ENCODE measurements around the gene CROCC. TPM values are rescaled to one million over a fixed set of nuclear protein-coding genes. Genes with fewer than 3 reads are reported as not detected.

Gene CROCC
- total RNA-seq, 1 donor from 2014 or later: 21.0 TPM

GRCh38 chr1:17014671-17015567 is 93.2 kb downstream of the CROCC start:
- intact Hi-C loops (cut with DNase I): no loop called here

GRCh38 chr1:17016317-17016661 is 94.6 kb downstream of the CROCC start:
- H3K36me3 ChIP-seq: peaks cover 37% of the 10 kb centered on the region
- intact Hi-C loops (cut with DNase I): no loop called here
- TF ChIP-seq CTCF (IDR thresholded peaks at IDR 0.05): no peak
- H3K4me3 ChIP-seq: no peak overlapping the region
- no peak overlapping the region for H3K27ac ChIP-seq
- peaks cover 12% of the 10 kb centered on the region for H3K4me1 ChIP-seq
- no peaks in the 10 kb centered on the region for H3K27me3 ChIP-seq (ENCODE audit: low read depth)
- no peak for ATAC-seq
- no peak for DNase-seq
- no peaks in the 10 kb centered on the region for H3K9me3 ChIP-seq

More at GRCh38 chr1:17014671-17015567, 93.2 kb downstream of the CROCC start:
- peaks cover 26% of the 10 kb centered on the region for H3K4me1 ChIP-seq
- DNase-seq: peak; percentile 5
- peaks cover 24% of the 10 kb centered on the region for H3K36me3 ChIP-seq
- H3K4me3 ChIP-seq: no peak overlapping the region
- ATAC-seq: no peak
- no peaks in the 10 kb centered on the region for H3K27me3 ChIP-seq (ENCODE audit: low read depth)
- TF ChIP-seq CTCF (IDR thresholded peaks at IDR 0.05): no peak
- H3K27ac ChIP-seq: no peak overlapping the region
- no peaks in the 10 kb centered on the region for H3K9me3 ChIP-seq

GRCh38 chr1:17017435-17017834 is 95.7 kb downstream of the CROCC start:
- Histone ChIP-seq H3K4me1 (peaks cover 6% of the 10 kb centered on the region), H3K9me3 (no peaks in the 10 kb centered on the region), H3K27ac (no peak overlapping the region), H3K36me3 (peaks cover 49% of the 10 kb centered on the region), H3K27me3 (ENCODE audit: low read depth) (no peaks in the 10 kb centered on the region), H3K4me3 (no peak overlapping the region)
- no peak for DNase-seq
- TF ChIP-seq CTCF (IDR thresholded peaks at IDR 0.05): no peak
- intact Hi-C loops (cut with DNase I): no loop called here
- no peak for ATAC-seq

- intact Hi-C loops (cut with DNase I): no loop called here
- no peak for DNase-seq
These were observed 97.1 kb downstream of the CROCC start for GRCh38 chr1:17018849-17019248.

GRCh38 chr1:17020502-17020901 is 98.8 kb downstream of the CROCC start:
- Histone ChIP-seq H3K9me3 (no peaks in the 10 kb centered on the region), H3K4me3 (no peak overlapping the region), H3K27me3 (ENCODE audit: low read depth) (no peaks in the 10 kb centered on the region), H3K4me1 (no peaks in the 10 kb centered on the region), H3K27ac (no peak overlapping the region), H3K36me3 (peaks cover 80% of the 10 kb centered on the region)
- ATAC-seq (no peak), DNase-seq (no peak)
- no peak for TF ChIP-seq CTCF (IDR thresholded peaks at IDR 0.05)
- intact Hi-C loops (cut with DNase I): no loop called here

More at GRCh38 chr1:17018849-17019248, 97.1 kb downstream of the CROCC start:
- no peak overlapping the region for H3K27ac ChIP-seq
- no peaks in the 10 kb centered on the region for H3K4me1 ChIP-seq
- H3K9me3 ChIP-seq: no peaks in the 10 kb centered on the region
- ATAC-seq: no peak
- no peak for TF ChIP-seq CTCF (IDR thresholded peaks at IDR 0.05)
- H3K36me3 ChIP-seq: peaks cover 63% of the 10 kb centered on the region
- H3K4me3 ChIP-seq: no peak overlapping the region
- H3K27me3 ChIP-seq (ENCODE audit: low read depth): no peaks in the 10 kb centered on the region
